SK-N-SH (cell line): ENCODE measurements around the gene SUFU. TPM values are rescaled to one million over a fixed set of nuclear protein-coding genes. Genes with fewer than 3 reads are reported as not detected.

Experiments used
- CTCF ChIA-PET: fragments of 300-600, 350-600 bp; formaldehyde crosslinking; extraction: SDS; loops from one replicate; lab custom pipeline; 2021; lab: Yijun Ruan, JAX
- POLR2A ChIA-PET: fragments of 350-600 bp; sonication (Branson Sonifier 250); formaldehyde crosslinking; extraction: SDS; loops from one replicate; lab custom pipeline; 2020; ENCODE audit warnings: antibody characterized with exemption, inconsistent platforms; lab: Yijun Ruan, JAX
- DNase-seq: peaks from one replicate; pipeline ENCODE4 v3.0.0; 2012
- H2AFZ ChIP-seq: fragments of 200-600 bp; sonication (generic); 2 replicates; pipeline ENCODE4 v1.8.1; 2016; ENCODE audit warnings: antibody characterized with exemption, mild to moderate bottlenecking, low read depth
- H3F3A ChIP-seq: fragments of 200-600 bp; sonication (generic); replicated peaks from 2 replicates; pipeline ENCODE3; 2016; ENCODE audit warnings: antibody characterized with exemption, mild to moderate bottlenecking; ENCODE audit not compliant: insufficient read depth
- H3K27ac ChIP-seq, 2 experiments: fragments of 200-500 bp in 1 of 2; fragments of 200-600 bp in 1 of 2; sonication (Bioruptor generic) in 1 of 2; sonication (generic), shearing (Covaris generic) in 1 of 2; 2 replicates each; pipeline versions ENCODE4 v1.5.1 to v1.6.1; 2014 to 2016; ENCODE audit warnings: low read depth in 2 of 2, inconsistent platforms in 1 of 2, low read length in 1 of 2, mild to moderate bottlenecking in 1 of 2, mixed read lengths in 1 of 2
- H3K27me3 ChIP-seq: fragments of 200-600 bp; sonication (generic), shearing (Covaris generic); 2 replicates; pipeline ENCODE4 v1.6.1; 2016; ENCODE audit warnings: mixed run types; ENCODE audit not compliant: insufficient read depth
- H3K36me3 ChIP-seq, 2 experiments: fragments of 200-500 bp in 1 of 2; fragments of 200-600 bp in 1 of 2; sonication (Bioruptor generic) in 1 of 2; sonication (generic) in 1 of 2; replicated peaks in 1 of 2; 2 replicates each; pipeline versions ENCODE3 to v1.5.1; 2014 to 2016; ENCODE audit warnings: low read length in 1 of 2, mild to moderate bottlenecking in 1 of 2; ENCODE audit not compliant: insufficient read depth in 2 of 2, control insufficient read depth in 1 of 2
- H3K4me1 ChIP-seq, 2 experiments: fragments of 200-500 bp in 1 of 2; fragments of 200-600 bp in 1 of 2; sonication (Bioruptor generic) in 1 of 2; sonication (generic), shearing (Covaris generic) in 1 of 2; 2 replicates each; pipeline versions ENCODE4 v1.5.1 to v1.6.1; 2014 to 2016; ENCODE audit warnings: low read depth in 1 of 2, low read length in 1 of 2, mixed run types in 1 of 2; ENCODE audit not compliant: insufficient read depth in 2 of 2, control insufficient read depth in 1 of 2
- H3K4me2 ChIP-seq: fragments of 200-600 bp; sonication (generic), shearing (Covaris generic); 2 replicates; pipeline ENCODE4 v1.6.1; 2017; ENCODE audit warnings: mixed run types
- H3K4me3 ChIP-seq, 2 experiments: fragments of 200-500 bp in 1 of 2; fragments of 200-600 bp in 1 of 2; sonication (Bioruptor generic) in 1 of 2; sonication (generic), shearing (Covaris generic) in 1 of 2; 2 replicates each; pipeline versions ENCODE4 v1.5.1 to v1.8.1; 2014 to 2016; ENCODE audit warnings: low read depth in 2 of 2, inconsistent platforms in 1 of 2, low read length in 1 of 2, mild to moderate bottlenecking in 1 of 2, mixed read lengths in 1 of 2, moderate library complexity in 1 of 2
- H3K79me2 ChIP-seq: fragments of 200-600 bp; sonication (generic); 2 replicates; pipeline ENCODE4 v1.8.1; 2017; ENCODE audit warnings: mild to moderate bottlenecking; ENCODE audit not compliant: insufficient read depth
- H3K9ac ChIP-seq: fragments of 200-600 bp; sonication (generic); 2 replicates; pipeline ENCODE4 v1.6.1; 2017; ENCODE audit warnings: mixed run types
- H3K9me2 ChIP-seq: fragments of 200-600 bp; sonication (generic); 2 replicates; pipeline ENCODE4 v1.6.1; 2017; ENCODE audit warnings: mixed run types
- H3K9me3 ChIP-seq: fragments of 200-600 bp; sonication (generic); 2 replicates; pipeline ENCODE4 v1.6.1; 2017; ENCODE audit warnings: mixed run types, mild to moderate bottlenecking, moderate library complexity
- H4K20me1 ChIP-seq: fragments of 200-600 bp; sonication (generic); 2 replicates; pipeline ENCODE4 v1.6.1; 2017; ENCODE audit warnings: mild to moderate bottlenecking, mixed run types; ENCODE audit not compliant: insufficient read depth
- ELF1 ChIP-seq: IDR thresholded peaks from 2 replicates; pipeline ENCODE4 v1.4.0; 2012
- FOSL2 ChIP-seq: IDR thresholded peaks from 2 replicates; pipeline ENCODE4 v1.4.0; 2012; ENCODE audit warnings: low read depth, mild to moderate bottlenecking, moderate library complexity, borderline replicate concordance
- JUND ChIP-seq: IDR thresholded peaks from 2 replicates; pipeline ENCODE4 v1.4.0; 2012
- NRF1 ChIP-seq: IDR thresholded peaks from 2 replicates; pipeline ENCODE4 v1.6.1; 2012; ENCODE audit warnings: low read depth, mild to moderate bottlenecking, low read length
- RAD21 ChIP-seq: IDR thresholded peaks from 2 replicates; pipeline ENCODE4 v1.6.1; 2012; ENCODE audit warnings: mild to moderate bottlenecking, low read length
- RFX5 ChIP-seq: IDR thresholded peaks from 2 replicates; pipeline ENCODE4 v1.6.1; 2012; ENCODE audit warnings: mild to moderate bottlenecking, improper control_type of control experiment, low read length
- RXRA ChIP-seq: IDR thresholded peaks from 2 replicates; pipeline ENCODE4 v1.4.0; 2012; ENCODE audit warnings: low read depth, mild to moderate bottlenecking, borderline replicate concordance
- WGBS: methylation state at CpG from one replicate; pipeline ENCODE4 v1.1.6; 2017; ENCODE audit warnings: low lambda C conversion rate; 5-methylcytosine and 5-hydroxymethylcytosine counted together
- polyA plus RNA-seq, 3 experiments: library from polyadenylated mRNA; depleted of rRNA; stranded (reverse); fragments of >200 nt; gene quantifications; 2 replicates each; pipeline ENCODE4 v1.2.3, GENCODE V29; 2012
- TF ChIP-seq, protein P1 (sequence below): IDR thresholded peaks from 2 replicates; pipeline ENCODE4 v1.6.1; 2012; ENCODE audit warnings: mild to moderate bottlenecking, low read depth, low read length, moderate library complexity

Gene SUFU
- polyA plus RNA-seq, 1 of the 3 experiments (the other 2 are of a cell fraction) = 5.7 TPM

DNA sequence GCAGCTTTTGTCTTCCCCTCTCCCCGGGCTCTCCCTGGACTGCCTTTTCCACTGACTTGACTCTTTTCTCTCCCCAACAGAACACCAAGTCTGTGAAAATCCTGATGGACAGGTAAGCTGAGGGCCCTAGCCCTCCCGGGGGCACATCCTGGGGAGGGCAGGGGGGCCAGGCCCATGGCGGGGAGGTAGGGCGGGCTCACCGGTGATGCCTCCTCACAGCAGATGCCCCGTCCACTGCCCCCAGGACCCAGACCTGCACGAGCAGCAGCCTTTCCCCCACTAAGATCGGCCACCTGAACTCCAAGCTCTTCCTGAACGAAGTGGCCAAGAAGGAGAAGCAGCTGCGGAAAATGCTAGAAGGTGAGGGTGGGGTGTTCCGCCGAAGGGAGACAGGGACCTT, 152.3 kb downstream of the SUFU start:
- H3K9me2 ChIP-seq = no peaks in the 10 kb centered on the region
- no peak for DNase-seq
- WGBS = 100% methylated on average over 7 of the region's 12 CpGs
- H3K9me3 ChIP-seq = no peaks in the 10 kb centered on the region
- no peaks in the 10 kb centered on the region for H3K27me3 ChIP-seq
- H3K36me3 ChIP-seq = peaks cover 19 to 52% of the 10 kb centered on the region in 2 experiments
- H3F3A ChIP-seq = peaks cover 16% of the 10 kb centered on the region
- TF ChIP-seq FOSL2 = no peak
- no peak for TF ChIP-seq RXRA
- no peak for TF ChIP-seq JUND
- no peak for TF ChIP-seq RAD21
- CTCF ChIA-PET = interaction anchor here (0.8 to 2.2 kb wide), 5 partner anchors 8 to 59 kb away, joined by 3 to 10 read pairs (median 5); partner anchors contain the start of genes SFXN2 and TRIM8
- H3K79me2 ChIP-seq = peaks cover 48% of the 10 kb centered on the region
- H3K4me3 ChIP-seq = no peak overlapping the region
- H3K4me1 ChIP-seq = peaks cover 0 to 14% of the 10 kb centered on the region in 2 experiments; a peak in 1 of 4 replicates
- no peak overlapping the region for H3K27ac ChIP-seq
- H3K4me2 ChIP-seq = no peak overlapping the region
- H4K20me1 ChIP-seq = peaks cover 48% of the 10 kb centered on the region
- no peak overlapping the region for H3K9ac ChIP-seq
- H2AFZ ChIP-seq = no peak overlapping the region
- POLR2A ChIA-PET = interaction anchor here (1.0 kb wide), 1 partner anchor 9 kb away, joined by 3 read pairs; no protein-coding TSS in a partner anchor

DNA sequence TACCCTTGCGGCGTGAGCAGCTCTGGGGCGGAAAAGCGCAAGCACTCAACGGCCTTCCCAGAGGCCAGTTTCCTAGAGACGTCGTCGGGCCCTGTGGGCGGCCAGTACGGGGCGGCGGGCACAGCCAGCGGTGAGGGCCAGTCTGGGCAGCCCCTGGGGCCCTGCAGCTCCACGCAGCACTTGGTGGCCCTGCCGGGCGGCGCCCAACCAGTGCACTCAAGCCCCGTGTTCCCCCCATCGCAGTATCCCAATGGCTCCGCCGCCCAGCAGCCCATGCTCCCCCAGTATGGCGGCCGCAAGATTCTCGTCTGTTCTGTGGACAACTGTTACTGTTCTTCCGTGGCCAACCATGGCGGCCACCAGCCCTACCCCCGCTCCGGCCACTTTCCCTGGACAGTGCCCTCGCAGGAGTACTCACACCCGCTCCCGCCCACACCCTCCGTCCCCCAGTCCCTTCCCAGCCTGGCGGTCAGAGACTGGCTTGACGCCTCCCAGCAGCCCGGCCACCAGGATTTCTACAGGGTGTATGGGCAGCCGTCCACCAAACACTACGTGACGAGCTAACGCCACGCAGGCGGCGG, 153.1 kb downstream of the SUFU start:
- no peak for DNase-seq
- Histone ChIP-seq H3K4me1 (peaks cover 0 to 15% of the 10 kb centered on the region in 2 experiments; a peak in 1 of 4 replicates), H3F3A (peaks cover 18% of the 10 kb centered on the region), H3K9me2 (no peaks in the 10 kb centered on the region), H3K27me3 (no peaks in the 10 kb centered on the region), H2AFZ (no peak overlapping the region), H3K4me3 (no peak overlapping the region), H4K20me1 (peaks cover 40% of the 10 kb centered on the region), H3K9me3 (no peaks in the 10 kb centered on the region), H3K36me3 (peaks cover 19 to 47% of the 10 kb centered on the region in 2 experiments), H3K9ac (no peak overlapping the region), H3K79me2 (peaks cover 40% of the 10 kb centered on the region), H3K4me2 (no peak overlapping the region), H3K27ac (no peak overlapping the region)
- ChIA-PET CTCF (interaction anchor here (0.8 to 1.8 kb wide), 4 partner anchors 8 to 58 kb away, joined by 3 to 10 read pairs (median 4); partner anchors contain the start of gene SFXN2), POLR2A (interaction anchor here (1.0 kb wide), 1 partner anchor 10 kb away, joined by 3 read pairs; no protein-coding TSS in a partner anchor)
- 97% methylated on average over 42 of the region's 42 CpGs for WGBS
- TF ChIP-seq RFX5 (no peak), ELF1 (no peak), NRF1 (no peak)
- TF ChIP-seq, protein P1, sequence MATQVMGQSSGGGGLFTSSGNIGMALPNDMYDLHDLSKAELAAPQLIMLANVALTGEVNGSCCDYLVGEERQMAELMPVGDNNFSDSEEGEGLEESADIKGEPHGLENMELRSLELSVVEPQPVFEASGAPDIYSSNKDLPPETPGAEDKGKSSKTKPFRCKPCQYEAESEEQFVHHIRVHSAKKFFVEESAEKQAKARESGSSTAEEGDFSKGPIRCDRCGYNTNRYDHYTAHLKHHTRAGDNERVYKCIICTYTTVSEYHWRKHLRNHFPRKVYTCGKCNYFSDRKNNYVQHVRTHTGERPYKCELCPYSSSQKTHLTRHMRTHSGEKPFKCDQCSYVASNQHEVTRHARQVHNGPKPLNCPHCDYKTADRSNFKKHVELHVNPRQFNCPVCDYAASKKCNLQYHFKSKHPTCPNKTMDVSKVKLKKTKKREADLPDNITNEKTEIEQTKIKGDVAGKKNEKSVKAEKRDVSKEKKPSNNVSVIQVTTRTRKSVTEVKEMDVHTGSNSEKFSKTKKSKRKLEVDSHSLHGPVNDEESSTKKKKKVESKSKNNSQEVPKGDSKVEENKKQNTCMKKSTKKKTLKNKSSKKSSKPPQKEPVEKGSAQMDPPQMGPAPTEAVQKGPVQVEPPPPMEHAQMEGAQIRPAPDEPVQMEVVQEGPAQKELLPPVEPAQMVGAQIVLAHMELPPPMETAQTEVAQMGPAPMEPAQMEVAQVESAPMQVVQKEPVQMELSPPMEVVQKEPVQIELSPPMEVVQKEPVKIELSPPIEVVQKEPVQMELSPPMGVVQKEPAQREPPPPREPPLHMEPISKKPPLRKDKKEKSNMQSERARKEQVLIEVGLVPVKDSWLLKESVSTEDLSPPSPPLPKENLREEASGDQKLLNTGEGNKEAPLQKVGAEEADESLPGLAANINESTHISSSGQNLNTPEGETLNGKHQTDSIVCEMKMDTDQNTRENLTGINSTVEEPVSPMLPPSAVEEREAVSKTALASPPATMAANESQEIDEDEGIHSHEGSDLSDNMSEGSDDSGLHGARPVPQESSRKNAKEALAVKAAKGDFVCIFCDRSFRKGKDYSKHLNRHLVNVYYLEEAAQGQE = no peak
